BLaER1 (cell line): ENCODE results near the gene RBMS1.

Source experiments
- H3K27ac ChIP-seq: shearing (Covaris generic); formaldehyde crosslinking; 2 replicates; pipeline ENCODE4 v1.8.1; 2022
- H3K27me3 ChIP-seq: shearing (Covaris generic); formaldehyde crosslinking; 2 replicates; pipeline ENCODE4 v1.8.1; 2022
- H3K36me3 ChIP-seq: shearing (Covaris generic); formaldehyde crosslinking; 2 replicates; pipeline ENCODE4 v1.8.1; 2022
- H3K4me1 ChIP-seq: shearing (Covaris generic); formaldehyde crosslinking; 2 replicates; pipeline ENCODE4 v1.8.1; 2022
- H3K4me2 ChIP-seq: shearing (Covaris generic); formaldehyde crosslinking; 2 replicates; pipeline ENCODE4 v1.8.1; 2022
- H3K4me3 ChIP-seq: shearing (Covaris generic); formaldehyde crosslinking; 2 replicates; pipeline ENCODE4 v1.8.1; 2022
- H3K9ac ChIP-seq: shearing (Covaris generic); formaldehyde crosslinking; 2 replicates; pipeline ENCODE4 v1.8.1; 2022
- H3K9me3 ChIP-seq: shearing (Covaris generic); formaldehyde crosslinking; 2 replicates; pipeline ENCODE4 v1.8.1; 2022
- H4K20me1 ChIP-seq: shearing (Covaris generic); formaldehyde crosslinking; 2 replicates; pipeline ENCODE4 v1.8.1; 2022
- Cebpa-rat ChIP-seq: shearing (Covaris generic); IDR thresholded peaks from 2 replicates; pipeline ENCODE4 v1.8.1; 2022

RBMS1 gene

DNA sequence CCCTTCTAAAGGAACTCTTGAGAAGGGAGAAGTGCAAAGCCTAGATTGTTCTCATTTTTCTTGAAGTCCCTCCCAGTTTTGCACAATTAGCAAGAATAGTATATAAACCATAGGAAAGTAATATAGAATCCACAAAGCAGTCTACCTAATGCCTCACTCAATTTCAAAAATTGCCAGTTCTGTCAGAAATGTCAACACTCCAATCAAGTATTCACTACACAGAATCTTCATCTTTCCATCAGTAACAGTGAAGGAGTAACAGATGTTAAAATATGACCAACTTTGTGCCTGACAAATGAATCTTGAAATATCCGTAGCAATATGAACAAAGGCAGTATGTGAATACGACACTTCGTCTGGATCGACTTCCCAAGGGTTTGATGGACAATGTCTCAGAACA lies 56.3 kb downstream of the RBMS1 start:
- Histone ChIP-seq H4K20me1 (no peaks in the 10 kb centered on the region), H3K4me3 (no peak overlapping the region), H3K4me1 (no peaks in the 10 kb centered on the region), H3K27ac (no peak overlapping the region), H3K9ac (no peak overlapping the region), H3K27me3 (no peaks in the 10 kb centered on the region), H3K4me2 (no peak overlapping the region), H3K36me3 (no peaks in the 10 kb centered on the region), H3K9me3 (peaks cover 14% of the 10 kb centered on the region)
- no peak for TF ChIP-seq Cebpa-rat

DNA sequence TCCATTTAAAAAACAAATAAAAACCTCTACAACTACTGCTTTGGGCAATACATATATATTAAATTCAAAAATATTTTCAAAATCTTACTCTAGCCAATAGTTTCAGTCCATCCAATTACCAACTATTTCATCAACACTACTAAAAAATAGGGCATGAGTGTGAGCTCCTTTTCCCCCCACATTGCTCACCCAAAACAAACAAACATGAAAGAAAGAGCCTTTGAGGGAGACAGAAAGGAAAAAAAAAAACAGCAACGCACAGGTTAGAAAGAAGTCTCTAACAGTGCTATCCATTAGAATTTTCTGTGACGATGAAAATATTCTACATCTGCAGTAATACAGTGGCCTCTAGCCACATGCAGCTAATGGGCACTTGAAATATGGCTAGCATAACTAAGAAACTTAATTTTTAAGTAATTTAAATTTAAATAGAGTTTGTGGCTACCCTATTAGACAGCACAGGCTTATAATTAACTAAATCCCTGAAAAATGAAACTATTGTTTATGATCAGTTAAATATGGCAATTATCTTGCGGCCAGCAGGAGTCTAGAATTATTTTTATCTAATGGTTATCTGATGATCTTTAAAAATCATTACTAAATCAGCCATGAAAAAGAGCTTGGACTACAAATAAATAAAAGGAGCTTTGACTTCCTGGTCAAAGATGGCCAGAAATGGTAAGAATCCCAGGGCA lies 59.2 kb downstream of the RBMS1 start:
- no peaks in the 10 kb centered on the region for H3K4me1 ChIP-seq
- no peaks in the 10 kb centered on the region for H4K20me1 ChIP-seq
- no peak for TF ChIP-seq Cebpa-rat
- H3K4me2 ChIP-seq = no peak overlapping the region
- H3K4me3 ChIP-seq = no peak overlapping the region
- H3K36me3 ChIP-seq = no peaks in the 10 kb centered on the region
- no peak overlapping the region for H3K27ac ChIP-seq
- no peaks in the 10 kb centered on the region for H3K27me3 ChIP-seq
- no peak overlapping the region for H3K9ac ChIP-seq
- H3K9me3 ChIP-seq = peaks cover 15% of the 10 kb centered on the region

DNA sequence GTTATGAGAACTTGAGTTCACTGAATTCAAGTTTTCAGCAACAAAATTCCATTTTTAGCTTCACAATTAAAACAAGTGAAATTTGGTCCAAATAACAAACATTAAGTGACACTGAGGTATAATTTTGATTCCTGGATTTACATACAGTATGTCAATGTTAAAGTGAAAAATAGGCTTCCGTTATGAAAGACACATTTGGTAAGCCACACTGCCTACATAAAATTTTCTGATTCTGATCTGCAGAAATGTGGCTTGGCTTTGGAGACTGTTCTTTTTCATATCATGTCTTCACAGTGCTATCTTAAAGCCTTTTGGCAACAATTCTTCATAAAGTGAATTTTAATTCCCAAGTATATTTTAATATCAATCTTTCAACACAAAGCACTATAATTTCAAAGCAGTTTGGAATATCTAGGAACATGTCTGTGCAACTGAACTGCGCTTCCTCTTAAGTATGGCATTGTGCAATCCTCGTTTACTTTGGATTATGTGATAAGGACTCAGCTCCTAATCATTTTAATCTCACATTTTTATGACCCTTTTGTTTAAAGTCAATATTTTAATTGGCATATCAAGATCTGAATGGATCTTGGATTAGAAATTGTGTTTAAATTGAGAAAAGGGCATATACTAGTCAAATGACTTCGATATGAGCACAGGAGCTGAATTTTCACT lies 60.0 kb downstream of the RBMS1 start:
- no peaks in the 10 kb centered on the region for H3K27me3 ChIP-seq
- peaks cover 9% of the 10 kb centered on the region for H3K9me3 ChIP-seq
- no peak overlapping the region for H3K4me2 ChIP-seq
- H3K27ac ChIP-seq = no peak overlapping the region
- no peaks in the 10 kb centered on the region for H3K36me3 ChIP-seq
- no peak overlapping the region for H3K9ac ChIP-seq
- H3K4me1 ChIP-seq = peaks cover 7% of the 10 kb centered on the region
- H3K4me3 ChIP-seq = no peak overlapping the region
- no peaks in the 10 kb centered on the region for H4K20me1 ChIP-seq
- TF ChIP-seq Cebpa-rat = no peak

DNA sequence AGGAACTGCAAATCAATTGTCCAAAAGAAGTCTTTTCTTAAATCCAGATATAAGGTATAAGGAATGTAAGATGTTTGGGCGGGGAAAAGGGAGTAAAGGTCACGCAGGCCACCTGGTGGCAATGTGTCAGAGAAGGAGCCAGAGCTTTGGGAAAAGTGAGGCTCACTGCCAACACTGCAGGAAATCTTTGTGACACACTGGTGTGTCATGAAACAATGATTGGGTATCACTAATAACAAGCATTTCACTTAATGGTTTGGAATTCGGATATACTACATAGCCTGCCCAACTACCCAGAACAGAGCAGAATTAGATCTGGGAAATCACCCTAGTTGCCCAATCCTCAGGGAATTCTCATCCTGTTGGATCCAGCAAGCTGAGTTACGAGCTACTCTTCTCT lies 61.0 kb downstream of the RBMS1 start:
- Histone ChIP-seq H3K27me3 (no peaks in the 10 kb centered on the region), H3K4me2 (no peak overlapping the region), H4K20me1 (no peaks in the 10 kb centered on the region), H3K36me3 (no peaks in the 10 kb centered on the region), H3K9ac (no peak overlapping the region), H3K4me3 (no peak overlapping the region), H3K4me1 (peaks cover 15% of the 10 kb centered on the region), H3K27ac (no peak overlapping the region), H3K9me3 (peaks cover 9% of the 10 kb centered on the region)
- no peak for TF ChIP-seq Cebpa-rat

DNA sequence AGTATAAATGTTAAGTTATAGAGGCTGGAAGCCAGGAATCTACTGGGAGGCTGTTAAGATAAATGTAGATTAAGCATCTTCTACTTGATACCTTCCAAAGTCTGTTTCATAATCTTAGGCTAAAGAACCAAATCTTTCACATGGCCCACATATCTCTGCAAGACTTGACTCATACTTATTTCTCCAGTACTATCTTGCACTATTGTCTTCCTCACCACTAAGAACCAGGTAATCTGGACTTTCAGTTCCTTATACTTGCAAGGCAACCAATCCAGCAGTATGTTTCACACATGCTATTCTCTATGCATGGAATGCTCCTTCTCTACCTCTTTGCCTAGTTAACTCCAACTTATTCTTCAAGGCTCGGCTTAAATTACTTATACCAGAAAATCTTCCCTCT lies 62.2 kb downstream of the RBMS1 start:
- Histone ChIP-seq H3K27me3 (no peaks in the 10 kb centered on the region), H3K27ac (no peak overlapping the region), H3K4me1 (peaks cover 26% of the 10 kb centered on the region), H3K4me2 (no peak overlapping the region), H3K9ac (no peak overlapping the region), H3K9me3 (peaks cover 9% of the 10 kb centered on the region), H3K36me3 (no peaks in the 10 kb centered on the region), H3K4me3 (no peak overlapping the region), H4K20me1 (no peaks in the 10 kb centered on the region)
- no peak for TF ChIP-seq Cebpa-rat

DNA sequence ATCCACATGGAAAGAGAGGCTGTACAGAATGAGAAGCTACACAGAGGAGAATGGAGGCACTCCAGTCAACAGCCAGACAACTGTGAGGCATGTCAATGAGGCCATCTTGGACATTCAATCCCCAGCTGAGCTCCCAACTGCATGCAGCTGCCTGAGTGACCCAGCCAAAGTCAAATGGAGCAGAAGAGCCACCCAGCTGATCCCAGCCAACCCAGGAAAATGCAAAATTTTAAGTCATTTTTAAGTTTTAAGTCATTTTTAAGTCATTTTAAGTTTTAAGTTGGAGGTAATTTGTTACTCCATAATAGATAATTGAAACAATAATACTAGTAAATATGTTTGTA lies 63.6 kb downstream of the RBMS1 start:
- Histone ChIP-seq H3K36me3 (no peaks in the 10 kb centered on the region), H3K4me3 (no peak overlapping the region), H3K9me3 (peaks cover 9% of the 10 kb centered on the region), H3K27ac (no peak overlapping the region), H3K27me3 (no peaks in the 10 kb centered on the region), H3K4me1 (peaks cover 35% of the 10 kb centered on the region), H3K9ac (no peak overlapping the region), H4K20me1 (no peaks in the 10 kb centered on the region), H3K4me2 (no peak overlapping the region)
- TF ChIP-seq Cebpa-rat = no peak

- peak overlapping the region; percentile 47 for H3K27ac ChIP-seq
- TF ChIP-seq Cebpa-rat = no peak
- no peak overlapping the region for H3K4me3 ChIP-seq
Observed at GRCh38 chr2:160429248-160430000, 64.2 kb downstream of the RBMS1 start.

DNA sequence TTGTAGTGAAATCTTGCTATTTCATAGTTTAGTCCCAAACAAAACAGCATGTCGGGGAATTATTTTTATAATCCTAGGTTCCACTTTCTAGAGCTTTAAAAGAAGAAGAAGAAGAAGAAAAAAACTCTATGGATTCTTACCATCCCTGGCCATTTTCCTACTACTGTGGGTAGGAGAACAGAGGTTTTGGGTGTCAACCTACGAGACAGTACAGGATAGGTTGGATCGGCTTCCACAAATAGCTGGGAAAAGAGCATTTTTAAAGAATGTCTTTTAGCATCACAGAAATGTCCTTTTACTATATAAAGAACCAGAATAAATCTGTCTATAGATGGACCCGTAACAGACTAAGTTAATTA lies 65.2 kb downstream of the RBMS1 start:
- Histone ChIP-seq H3K4me2 (peak overlapping the region; percentile 72), H3K27ac (peak overlapping the region; percentile 47), H3K36me3 (no peaks in the 10 kb centered on the region)

More at GRCh38 chr2:160429248-160430000, 64.2 kb downstream of the RBMS1 start:
- Histone ChIP-seq H4K20me1 (no peaks in the 10 kb centered on the region), H3K36me3 (no peaks in the 10 kb centered on the region), H3K4me1 (peaks cover 35% of the 10 kb centered on the region), H3K9ac (no peak overlapping the region), H3K9me3 (peaks cover 9% of the 10 kb centered on the region), H3K4me2 (peak overlapping the region; percentile 72), H3K27me3 (no peaks in the 10 kb centered on the region)

DNA sequence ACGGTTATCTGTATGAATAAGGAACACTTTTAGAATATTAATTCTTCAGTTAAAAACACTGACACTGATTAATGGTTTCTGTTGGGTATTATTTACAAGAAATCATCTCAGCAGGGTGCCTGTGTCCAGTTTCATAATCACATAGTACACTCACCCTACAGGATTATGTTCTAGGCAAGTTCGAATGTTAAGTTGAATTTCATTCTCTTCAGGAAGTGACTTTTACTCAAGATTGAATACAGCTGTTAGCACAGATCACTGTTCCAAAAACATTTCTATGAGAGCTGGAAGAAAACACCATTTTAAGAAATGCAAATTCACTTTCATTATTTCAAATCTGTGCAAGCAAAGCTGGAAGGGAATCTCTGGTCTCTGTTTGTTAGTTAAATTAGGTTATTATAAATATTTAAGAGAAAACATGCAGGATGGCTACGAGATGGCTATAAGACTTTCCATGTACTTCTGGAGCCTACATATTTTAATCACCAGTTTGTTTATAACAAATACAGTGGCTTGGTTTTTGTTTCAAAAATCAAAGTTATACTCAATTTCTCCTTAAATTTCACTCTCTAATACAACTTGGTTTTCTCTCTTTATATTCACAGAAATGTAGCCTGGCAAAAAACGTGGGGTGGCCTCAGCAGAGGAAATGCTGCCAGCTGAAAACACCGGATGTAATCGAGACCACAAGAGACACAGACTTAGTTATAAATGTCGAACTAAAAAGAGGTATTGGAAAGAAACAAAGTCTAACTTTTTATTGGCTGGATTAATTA lies 65.8 kb downstream of the RBMS1 start:
- H3K4me1 ChIP-seq = peaks cover 35% of the 10 kb centered on the region
- peak overlapping the region; percentile 72 for H3K4me2 ChIP-seq
- peak overlapping the region; percentile 47 for H3K27ac ChIP-seq
- H3K4me3 ChIP-seq = peak overlapping the region; percentile 32; the same call in 1 of the 2 replicates
- peaks cover 9% of the 10 kb centered on the region for H3K9me3 ChIP-seq
- no peaks in the 10 kb centered on the region for H4K20me1 ChIP-seq
- H3K27me3 ChIP-seq = no peaks in the 10 kb centered on the region
- H3K9ac ChIP-seq = peak overlapping the region; percentile 38; the same call in 1 of the 2 replicates
- H3K36me3 ChIP-seq = no peaks in the 10 kb centered on the region
- TF ChIP-seq Cebpa-rat = no peak

More for the DNA sequence above, 65.2 kb downstream of the RBMS1 start:
- Histone ChIP-seq H3K27me3 (no peaks in the 10 kb centered on the region), H3K9ac (no peak overlapping the region), H3K9me3 (peaks cover 9% of the 10 kb centered on the region), H4K20me1 (no peaks in the 10 kb centered on the region), H3K4me1 (peaks cover 35% of the 10 kb centered on the region), H3K4me3 (peak overlapping the region; percentile 32; the same call in 1 of the 2 replicates)
- TF ChIP-seq Cebpa-rat = no peak
